Large intestine (tissue), 3 donors: ENCODE measurements around the gene ITGA2. TPM values are rescaled to one million over a fixed set of nuclear protein-coding genes. Genes with fewer than 3 reads are reported as not detected.

Experiments used
- DNase-seq, 2 donors: peaks; one replicate each; pipeline versions ENCODE4 v3.0.0 to v3.0.0-alpha.2; 2013
- H3K27ac ChIP-seq: one replicate; pipeline ENCODE4 v1.5.1; 2013; ENCODE audit warnings: low read length
- H3K27me3 ChIP-seq: 2 replicates; pipeline ENCODE4 v1.6.1; 2013; ENCODE audit warnings: low read length; ENCODE audit not compliant: control insufficient read depth, insufficient read depth
- H3K36me3 ChIP-seq: 2 replicates; pipeline ENCODE4 v1.6.1; 2013; ENCODE audit warnings: low read length; ENCODE audit not compliant: control insufficient read depth, insufficient read depth
- H3K4me1 ChIP-seq: one replicate; pipeline ENCODE4 v1.6.1; 2013; ENCODE audit warnings: low read length; ENCODE audit not compliant: control insufficient read depth, insufficient read depth
- H3K4me3 ChIP-seq: one replicate; pipeline ENCODE4 v1.5.1; 2013; ENCODE audit warnings: low read length
- H3K9me3 ChIP-seq: one replicate; pipeline ENCODE4 v1.6.1; 2013; ENCODE audit warnings: mild to moderate bottlenecking, low read depth, low read length, moderate library complexity; ENCODE audit not compliant: control insufficient read depth
- WGBS: methylation state at CpG from one replicate; pipeline ENCODE4 v1.1.5; 2013; ENCODE audit warnings: low lambda C conversion rate; ENCODE audit not compliant: insufficient coverage; 5-methylcytosine and 5-hydroxymethylcytosine counted together
- polyA plus RNA-seq: library from polyadenylated mRNA; unstranded; fragments of 120-200 nt; gene quantifications from one replicate; pipeline ENCODE4 v1.2.1, GENCODE V29; 2013

ITGA2 gene
- polyA plus RNA-seq, 1 donor: 13.7 TPM

DNA sequence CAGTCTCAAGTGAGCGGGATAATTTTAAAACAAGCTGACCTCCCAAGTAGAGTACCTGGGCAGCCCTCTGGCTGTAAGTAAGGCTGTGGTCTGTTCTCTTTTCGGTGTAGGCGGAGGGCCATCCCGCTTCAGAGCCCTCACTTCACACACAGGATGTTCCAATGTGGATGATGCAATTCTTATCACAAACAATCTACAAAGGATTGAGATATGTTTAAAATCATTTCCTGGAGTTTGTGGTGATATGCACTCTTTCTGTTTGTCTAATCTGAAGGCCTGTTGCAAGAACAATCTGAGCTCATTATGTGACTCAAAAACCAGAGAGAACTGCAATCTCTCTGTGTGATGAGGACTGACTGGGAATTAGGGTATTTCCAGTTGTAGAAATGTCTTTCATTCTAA is 42.5 kb downstream of the ITGA2 start:
- peak in 1 of 2 donors; percentile 22 for DNase-seq
- H3K36me3 ChIP-seq: no peaks in the 10 kb centered on the region
- H3K27ac ChIP-seq: peak overlapping the region; percentile 7
- H3K4me1 ChIP-seq: peaks cover 3% of the 10 kb centered on the region
- H3K27me3 ChIP-seq: no peaks in the 10 kb centered on the region
- no peaks in the 10 kb centered on the region for H3K9me3 ChIP-seq
- WGBS: no CpG with 5 or more reads among the region's 4 CpGs
- H3K4me3 ChIP-seq: no peak overlapping the region

DNA sequence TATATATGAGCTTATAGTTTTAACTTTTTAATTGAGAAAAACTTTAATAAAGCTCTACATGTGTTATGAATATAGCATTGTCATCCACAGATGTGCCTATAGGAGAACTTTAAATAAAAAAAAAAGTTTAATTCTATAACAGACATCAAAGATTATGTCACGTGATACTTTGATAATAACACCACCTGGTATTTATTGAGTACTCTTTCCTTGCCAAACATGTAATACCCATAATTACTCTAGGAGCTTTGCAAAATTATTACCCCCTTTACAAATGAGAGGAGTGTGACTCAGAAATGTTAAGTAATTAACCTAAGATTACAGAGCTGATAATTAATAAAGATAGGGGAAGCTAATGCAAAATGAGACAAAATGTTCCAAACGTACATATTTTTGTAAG is 43.0 kb downstream of the ITGA2 start:
- no peak for DNase-seq
- WGBS: 56% methylated on average over 1 of the region's 2 CpGs
- H3K36me3 ChIP-seq: no peaks in the 10 kb centered on the region
- H3K27ac ChIP-seq: no peak overlapping the region
- peaks cover 3% of the 10 kb centered on the region for H3K4me1 ChIP-seq
- no peaks in the 10 kb centered on the region for H3K9me3 ChIP-seq
- H3K27me3 ChIP-seq: no peaks in the 10 kb centered on the region
- no peak overlapping the region for H3K4me3 ChIP-seq

DNA sequence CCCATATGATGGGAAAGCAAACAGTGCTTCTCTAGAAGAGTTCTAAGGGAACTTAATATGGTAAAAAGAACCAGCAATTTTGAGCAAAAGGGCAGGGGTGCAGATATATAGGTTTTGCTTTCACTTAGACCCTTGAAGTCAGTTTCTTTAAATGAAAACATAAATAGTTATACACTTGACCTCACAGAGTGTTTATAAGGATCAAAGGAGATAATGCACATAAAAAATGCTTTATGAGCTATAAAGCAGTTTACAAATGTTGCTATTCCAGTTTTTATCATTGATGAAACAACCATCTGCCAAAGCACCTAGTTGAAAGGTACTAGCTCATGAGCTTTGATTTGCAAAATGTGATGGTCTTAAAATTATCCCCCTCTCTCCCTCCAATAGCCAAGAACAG is 45.7 kb downstream of the ITGA2 start:
- H3K36me3 ChIP-seq: no peaks in the 10 kb centered on the region
- no peak overlapping the region for H3K4me3 ChIP-seq
- H3K9me3 ChIP-seq: no peaks in the 10 kb centered on the region
- H3K4me1 ChIP-seq: peaks cover 3% of the 10 kb centered on the region
- no peaks in the 10 kb centered on the region for H3K27me3 ChIP-seq
- DNase-seq: no peak
- no peak overlapping the region for H3K27ac ChIP-seq

DNA sequence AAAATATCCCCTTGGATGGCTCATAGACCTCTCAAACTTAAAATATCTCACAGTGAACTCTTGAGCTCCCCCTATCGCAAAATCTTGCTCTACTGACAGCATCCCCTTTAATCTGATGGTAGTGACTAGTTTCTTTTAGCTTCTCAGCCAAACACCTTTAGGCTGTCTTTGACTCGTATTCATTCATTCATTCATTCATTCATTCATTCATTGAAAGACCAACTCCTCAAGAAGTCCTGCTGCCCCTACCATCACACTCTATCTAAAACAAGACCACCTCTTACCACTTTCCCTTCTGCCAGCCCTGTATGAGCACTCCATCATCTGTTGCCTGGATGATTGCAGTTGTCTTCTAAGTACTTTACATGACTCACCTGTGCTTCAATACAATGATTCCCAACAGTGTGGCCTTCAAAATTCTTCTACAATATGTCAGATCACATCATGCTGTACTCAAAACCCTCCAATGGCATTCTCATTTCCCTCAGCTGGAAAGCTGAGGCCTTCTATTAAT is 46.8 kb downstream of the ITGA2 start:
- no peaks in the 10 kb centered on the region for H3K36me3 ChIP-seq
- WGBS: 67% methylated on average over 1 of the region's 2 CpGs
- no peak overlapping the region for H3K27ac ChIP-seq
- no peak overlapping the region for H3K4me3 ChIP-seq
- no peak for DNase-seq
- H3K27me3 ChIP-seq: no peaks in the 10 kb centered on the region
- H3K4me1 ChIP-seq: no peaks in the 10 kb centered on the region
- no peaks in the 10 kb centered on the region for H3K9me3 ChIP-seq

DNA sequence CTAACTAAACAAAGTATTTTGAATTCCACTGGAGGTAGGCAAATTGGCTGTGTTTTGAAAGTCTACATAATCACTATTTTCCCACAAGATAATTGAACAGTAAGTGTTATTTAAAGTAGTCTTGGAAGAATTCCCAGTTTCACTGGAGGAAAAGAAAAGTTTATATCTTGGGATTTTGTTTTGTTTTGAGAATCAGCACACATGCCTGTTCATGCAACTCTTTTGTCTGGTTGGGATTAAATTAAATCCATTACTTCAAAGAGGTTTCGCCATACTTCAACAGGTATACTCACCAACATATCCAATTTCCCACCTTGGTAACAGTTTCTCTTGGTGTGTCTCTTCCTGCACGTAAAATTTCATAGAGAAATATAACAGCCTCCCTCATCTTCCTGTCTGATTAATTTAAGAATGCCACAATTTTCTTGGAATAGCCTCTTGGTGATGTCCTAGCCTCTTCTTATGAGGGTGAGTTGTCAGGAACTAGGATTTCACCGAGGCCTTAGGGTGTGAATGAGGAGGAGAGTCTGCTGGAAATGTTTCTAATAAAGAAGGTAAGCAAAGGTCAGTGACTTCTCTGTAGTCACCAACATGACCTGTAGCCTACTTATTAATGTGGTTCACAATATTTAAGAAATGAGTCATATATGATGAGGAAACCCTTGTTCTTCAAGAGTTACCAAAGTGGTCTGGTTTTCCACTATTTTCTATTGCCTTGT is 48.1 kb downstream of the ITGA2 start:
- Histone ChIP-seq H3K4me1 (no peaks in the 10 kb centered on the region), H3K4me3 (no peak overlapping the region), H3K9me3 (no peaks in the 10 kb centered on the region), H3K36me3 (no peaks in the 10 kb centered on the region), H3K27ac (no peak overlapping the region), H3K27me3 (no peaks in the 10 kb centered on the region)
- 100% methylated on average over 1 of the region's 3 CpGs for WGBS
- peak in 1 of 2 donors; percentile 23 for DNase-seq

DNA sequence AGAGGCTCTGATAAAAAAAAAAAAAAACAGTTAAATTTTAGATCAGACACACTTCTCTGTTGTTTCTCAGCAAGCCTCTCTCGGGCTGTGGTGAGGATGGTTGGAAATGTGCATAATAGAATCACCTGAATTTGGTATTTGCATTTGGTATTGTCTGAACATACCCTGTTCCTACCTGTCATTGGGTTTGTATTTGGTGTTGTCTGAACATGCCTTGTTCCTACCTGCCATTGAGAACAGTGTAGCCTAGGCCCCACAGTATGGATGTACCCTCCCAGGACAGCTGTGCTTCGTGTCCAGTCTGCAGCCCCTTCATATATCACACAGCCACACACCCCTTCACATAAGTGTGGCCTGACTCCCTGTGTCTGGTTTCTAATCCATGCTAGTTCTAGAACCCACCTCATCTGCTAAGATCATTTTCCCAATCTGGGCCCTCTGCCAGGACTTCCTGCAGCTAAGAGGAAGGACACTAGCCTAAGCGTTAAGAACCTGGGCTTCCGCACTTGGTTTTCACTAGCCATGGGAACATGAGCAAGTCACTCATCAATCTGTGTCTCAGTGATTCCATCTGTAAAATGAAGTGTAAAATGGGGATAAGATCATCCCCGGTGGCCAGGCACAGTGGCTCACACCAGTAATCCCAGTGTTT is 49.2 kb downstream of the ITGA2 start:
- no peak overlapping the region for H3K27ac ChIP-seq
- DNase-seq: no peak
- H3K9me3 ChIP-seq: no peaks in the 10 kb centered on the region
- H3K27me3 ChIP-seq: no peaks in the 10 kb centered on the region
- WGBS: no CpG with 5 or more reads among the region's 5 CpGs
- H3K36me3 ChIP-seq: no peaks in the 10 kb centered on the region
- no peak overlapping the region for H3K4me3 ChIP-seq
- H3K4me1 ChIP-seq: no peaks in the 10 kb centered on the region

DNA sequence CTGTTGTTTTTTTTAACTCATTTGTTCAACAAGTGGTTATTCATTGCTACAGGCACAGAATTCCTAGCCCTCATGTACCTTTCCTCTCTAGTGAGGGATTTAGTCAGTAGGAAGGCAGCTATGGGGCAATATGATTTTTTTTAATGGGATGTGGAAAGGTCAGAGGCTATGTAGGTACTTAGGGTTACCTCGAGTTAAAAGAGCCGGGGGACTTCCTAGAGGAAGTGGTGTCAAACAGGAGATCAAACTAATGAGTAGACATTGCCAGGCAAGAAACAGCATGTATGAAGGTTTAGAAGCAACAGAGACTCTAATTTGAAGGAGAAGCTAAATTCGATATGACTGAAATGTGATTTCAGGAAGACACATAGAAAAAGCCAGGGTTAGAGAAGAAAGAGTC is 50.7 kb downstream of the ITGA2 start:
- DNase-seq: no peak
- 100% methylated on average over 1 of the region's 3 CpGs for WGBS
- H3K36me3 ChIP-seq: no peaks in the 10 kb centered on the region
- no peaks in the 10 kb centered on the region for H3K4me1 ChIP-seq
- H3K27ac ChIP-seq: no peak overlapping the region
- H3K27me3 ChIP-seq: no peaks in the 10 kb centered on the region
- no peaks in the 10 kb centered on the region for H3K9me3 ChIP-seq
- no peak overlapping the region for H3K4me3 ChIP-seq

DNA sequence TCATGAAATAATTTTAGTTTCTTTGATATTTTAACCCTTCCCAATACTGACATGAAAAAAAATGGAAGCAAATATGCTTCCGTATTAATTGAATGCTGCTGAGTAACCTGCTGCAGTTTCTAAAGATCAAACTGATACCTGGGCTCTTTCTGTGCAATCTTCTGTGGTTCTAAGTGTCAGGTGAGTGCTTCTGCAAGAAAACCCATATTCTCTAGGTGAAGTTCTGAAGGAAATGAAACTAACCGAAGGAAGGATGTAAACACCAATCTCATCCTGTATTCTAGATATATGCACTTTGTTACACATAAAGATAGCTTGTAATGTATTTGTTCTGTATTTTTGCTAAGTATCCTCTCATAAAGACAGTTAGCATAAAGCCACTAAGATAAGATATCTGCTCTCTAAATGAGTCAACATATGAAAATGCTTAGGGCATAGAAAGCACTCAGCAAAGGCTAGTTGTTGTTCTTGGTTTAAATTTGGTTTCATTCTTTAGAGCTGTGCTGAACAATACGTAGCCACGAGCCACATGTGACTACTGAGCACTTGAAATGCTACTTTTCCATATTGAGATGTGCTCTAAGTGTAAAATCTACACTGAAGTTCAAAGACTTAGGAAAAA is 52.0 kb downstream of the ITGA2 start:
- no peak overlapping the region for H3K27ac ChIP-seq
- DNase-seq: no peak
- WGBS: 50% methylated on average over 1 of the region's 4 CpGs
- H3K9me3 ChIP-seq: no peaks in the 10 kb centered on the region
- H3K36me3 ChIP-seq: no peaks in the 10 kb centered on the region
- H3K4me3 ChIP-seq: no peak overlapping the region
- H3K27me3 ChIP-seq: no peaks in the 10 kb centered on the region
- H3K4me1 ChIP-seq: no peaks in the 10 kb centered on the region

DNA sequence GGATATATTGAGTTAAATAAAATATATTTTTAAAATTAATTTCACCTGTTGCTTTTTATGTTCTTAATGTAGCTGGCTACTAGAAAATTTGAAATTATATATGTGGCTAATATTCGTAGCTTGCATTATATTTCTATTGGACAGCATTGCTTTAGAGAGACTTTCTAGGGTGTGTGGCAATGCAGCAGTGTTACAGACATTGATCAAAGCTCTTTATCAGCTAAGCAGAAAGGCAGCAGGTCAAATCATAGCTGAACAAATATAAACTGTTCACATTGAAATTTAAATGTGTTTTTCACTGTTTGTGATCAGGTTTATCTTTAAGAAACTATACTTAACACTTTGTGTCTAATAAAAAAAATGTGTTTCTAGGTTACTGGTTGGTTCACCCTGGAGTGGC is 52.6 kb downstream of the ITGA2 start:
- no peak for DNase-seq
- WGBS: no CpG with 5 or more reads among the region's 1 CpG
- H3K36me3 ChIP-seq: no peaks in the 10 kb centered on the region
- H3K4me3 ChIP-seq: no peak overlapping the region
- H3K27ac ChIP-seq: no peak overlapping the region
- no peaks in the 10 kb centered on the region for H3K27me3 ChIP-seq
- no peaks in the 10 kb centered on the region for H3K4me1 ChIP-seq
- no peaks in the 10 kb centered on the region for H3K9me3 ChIP-seq

DNA sequence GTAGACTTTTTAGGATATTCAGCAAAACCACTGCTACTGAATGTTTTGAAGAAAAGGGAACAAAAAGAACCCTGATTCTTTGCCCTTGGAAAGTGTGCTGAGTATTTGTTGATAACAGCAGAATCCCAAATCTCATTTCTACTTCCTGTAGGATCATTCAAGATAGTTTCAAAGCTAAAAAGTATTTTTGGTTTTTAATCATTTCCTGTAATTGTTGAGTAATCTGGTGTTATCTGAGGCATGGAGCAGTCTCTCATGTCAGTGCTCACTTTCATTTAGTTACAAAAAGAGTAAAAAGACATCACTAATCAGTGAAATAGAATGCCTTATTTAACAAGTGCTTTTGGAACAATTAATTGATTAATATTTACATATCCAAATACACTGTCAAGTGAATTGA is 56.1 kb downstream of the ITGA2 start:
- no peak for DNase-seq
- Histone ChIP-seq H3K27ac (no peak overlapping the region), H3K4me1 (no peaks in the 10 kb centered on the region), H3K36me3 (no peaks in the 10 kb centered on the region), H3K4me3 (no peak overlapping the region), H3K9me3 (no peaks in the 10 kb centered on the region), H3K27me3 (no peaks in the 10 kb centered on the region)
